Measurements from ENCODE around the gene BCAS1.

BCAS1 gene

GRCh38 chr20:54042021-54042420 lies 28.4 kb downstream of the BCAS1 start:
- DNase-seq (ENCODE audit: extremely low read depth, insufficient read length): no peak
- Histone ChIP-seq H3K27me3 (replicated peaks; ENCODE audit: control insufficient read depth, insufficient read depth, low read length) (no peaks in the 10 kb centered on the region), H3K4me3 (replicated peaks; ENCODE audit: low read depth, low read length) (no peak overlapping the region), H3K36me3 (ENCODE audit: control insufficient read depth, insufficient read depth, low read length) (no peaks in the 10 kb centered on the region)
- TF ChIP-seq, protein P1, sequence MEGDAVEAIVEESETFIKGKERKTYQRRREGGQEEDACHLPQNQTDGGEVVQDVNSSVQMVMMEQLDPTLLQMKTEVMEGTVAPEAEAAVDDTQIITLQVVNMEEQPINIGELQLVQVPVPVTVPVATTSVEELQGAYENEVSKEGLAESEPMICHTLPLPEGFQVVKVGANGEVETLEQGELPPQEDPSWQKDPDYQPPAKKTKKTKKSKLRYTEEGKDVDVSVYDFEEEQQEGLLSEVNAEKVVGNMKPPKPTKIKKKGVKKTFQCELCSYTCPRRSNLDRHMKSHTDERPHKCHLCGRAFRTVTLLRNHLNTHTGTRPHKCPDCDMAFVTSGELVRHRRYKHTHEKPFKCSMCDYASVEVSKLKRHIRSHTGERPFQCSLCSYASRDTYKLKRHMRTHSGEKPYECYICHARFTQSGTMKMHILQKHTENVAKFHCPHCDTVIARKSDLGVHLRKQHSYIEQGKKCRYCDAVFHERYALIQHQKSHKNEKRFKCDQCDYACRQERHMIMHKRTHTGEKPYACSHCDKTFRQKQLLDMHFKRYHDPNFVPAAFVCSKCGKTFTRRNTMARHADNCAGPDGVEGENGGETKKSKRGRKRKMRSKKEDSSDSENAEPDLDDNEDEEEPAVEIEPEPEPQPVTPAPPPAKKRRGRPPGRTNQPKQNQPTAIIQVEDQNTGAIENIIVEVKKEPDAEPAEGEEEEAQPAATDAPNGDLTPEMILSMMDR (IDR thresholded peaks at IDR 0.05; ENCODE audit: insufficient read depth, low read length, poor library complexity, severe bottlenecking): no peak

DNA sequence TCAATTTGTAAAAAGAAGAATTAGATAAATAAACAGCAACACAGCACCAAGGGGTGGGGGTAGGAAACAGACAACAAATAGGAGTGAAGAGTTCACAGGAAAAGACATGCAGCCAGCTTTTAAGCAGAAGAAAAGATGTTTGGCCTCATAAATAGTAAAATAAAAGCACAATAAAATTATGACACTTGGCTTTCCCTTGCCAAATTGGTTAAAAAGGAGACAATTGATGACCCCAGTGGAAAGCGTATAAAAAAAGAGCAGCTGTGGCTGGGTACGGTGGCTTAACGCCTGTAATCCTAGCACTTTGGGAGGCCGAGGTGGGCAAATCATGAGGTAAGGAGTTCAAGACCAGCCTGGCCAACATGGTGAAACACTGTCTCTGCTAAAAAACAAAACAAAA lies 29.1 kb downstream of the BCAS1 start:
- H3K4me3 ChIP-seq (replicated peaks; ENCODE audit: low read depth, low read length): no peak overlapping the region
- H3K27me3 ChIP-seq (replicated peaks; ENCODE audit: control insufficient read depth, insufficient read depth, low read length): no peaks in the 10 kb centered on the region
- TF ChIP-seq, protein P1 (IDR thresholded peaks at IDR 0.05; ENCODE audit: insufficient read depth, low read length, poor library complexity, severe bottlenecking): no peak
- no peak for DNase-seq (ENCODE audit: extremely low read depth, insufficient read length)
- no peaks in the 10 kb centered on the region for H3K36me3 ChIP-seq (ENCODE audit: control insufficient read depth, insufficient read depth, low read length)

GRCh38 chr20:54040531-54040930 lies 29.9 kb downstream of the BCAS1 start:
- no peaks in the 10 kb centered on the region for H3K36me3 ChIP-seq (ENCODE audit: control insufficient read depth, insufficient read depth, low read length)
- TF ChIP-seq, protein P1 (IDR thresholded peaks at IDR 0.05; ENCODE audit: insufficient read depth, low read length, poor library complexity, severe bottlenecking): no peak
- H3K27me3 ChIP-seq (replicated peaks; ENCODE audit: control insufficient read depth, insufficient read depth, low read length): no peaks in the 10 kb centered on the region
- H3K4me3 ChIP-seq (replicated peaks; ENCODE audit: low read depth, low read length): no peak overlapping the region
- no peak for DNase-seq (ENCODE audit: extremely low read depth, insufficient read length)

GRCh38 chr20:54038961-54039360 lies 31.4 kb downstream of the BCAS1 start:
- DNase-seq (ENCODE audit: extremely low read depth, insufficient read length): no peak
- Histone ChIP-seq H3K4me3 (replicated peaks; ENCODE audit: low read depth, low read length) (no peak overlapping the region), H3K27me3 (replicated peaks; ENCODE audit: control insufficient read depth, insufficient read depth, low read length) (no peaks in the 10 kb centered on the region), H3K36me3 (ENCODE audit: control insufficient read depth, insufficient read depth, low read length) (no peaks in the 10 kb centered on the region)
- TF ChIP-seq, protein P1 (IDR thresholded peaks at IDR 0.05; ENCODE audit: insufficient read depth, low read length, poor library complexity, severe bottlenecking): no peak

DNA sequence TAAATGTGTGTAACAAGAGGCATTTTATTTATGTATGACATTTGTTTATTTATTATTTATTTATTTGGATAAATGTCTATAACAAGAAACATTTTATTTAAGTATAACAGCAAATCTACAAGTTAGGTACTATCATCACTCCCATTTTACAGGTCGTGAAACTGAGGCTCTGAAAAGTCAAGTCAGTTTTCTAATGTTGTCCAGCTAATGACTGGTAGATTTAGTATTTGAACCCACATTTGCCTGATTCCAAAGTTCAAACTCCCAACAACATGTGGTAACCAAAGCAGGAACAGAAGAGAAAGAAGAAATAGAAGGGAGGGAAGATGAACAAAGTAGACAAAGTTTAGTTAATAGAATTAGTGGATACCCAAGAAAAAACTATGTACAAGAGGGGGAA lies 32.9 kb downstream of the BCAS1 start:
- Histone ChIP-seq H3K4me3 (replicated peaks; ENCODE audit: low read depth, low read length) (no peak overlapping the region), H3K36me3 (ENCODE audit: control insufficient read depth, insufficient read depth, low read length) (no peaks in the 10 kb centered on the region), H3K27me3 (replicated peaks; ENCODE audit: control insufficient read depth, insufficient read depth, low read length) (no peaks in the 10 kb centered on the region)
- DNase-seq (ENCODE audit: extremely low read depth, insufficient read length): no peak
- TF ChIP-seq, protein P1 (IDR thresholded peaks at IDR 0.05; ENCODE audit: insufficient read depth, low read length, poor library complexity, severe bottlenecking): no peak

DNA sequence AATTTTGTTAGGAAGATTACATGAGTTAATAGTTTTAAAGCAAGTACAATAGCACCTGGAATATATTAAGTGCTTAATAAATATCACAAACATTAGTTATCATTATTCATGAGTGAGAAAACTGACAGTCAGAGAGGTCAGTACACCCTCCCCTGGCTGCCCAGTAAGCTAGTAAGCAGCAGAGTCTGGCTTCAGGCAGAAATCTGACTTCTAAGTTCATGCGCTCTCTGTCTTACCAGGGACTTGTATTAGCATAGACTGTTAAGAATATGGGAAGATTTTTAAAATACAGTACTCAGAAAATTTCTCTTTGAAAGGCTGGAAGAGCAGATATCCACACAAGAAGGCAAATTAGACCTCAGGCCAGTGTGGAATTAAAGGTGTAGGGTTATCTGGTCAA lies 40.8 kb downstream of the BCAS1 start:
- TF ChIP-seq, protein P1 (IDR thresholded peaks at IDR 0.05; ENCODE audit: insufficient read depth, low read length, poor library complexity, severe bottlenecking): no peak
- H3K27me3 ChIP-seq (replicated peaks; ENCODE audit: control insufficient read depth, insufficient read depth, low read length): no peaks in the 10 kb centered on the region
- no peak for DNase-seq (ENCODE audit: extremely low read depth, insufficient read length)
- H3K36me3 ChIP-seq (ENCODE audit: control insufficient read depth, insufficient read depth, low read length): no peaks in the 10 kb centered on the region
- H3K4me3 ChIP-seq (replicated peaks; ENCODE audit: low read depth, low read length): no peak overlapping the region
